Muscle of arm (tissue), 12 donors: ENCODE data around the gene AHCYL1. TPM values are rescaled to one million over a fixed set of nuclear protein-coding genes. Genes with fewer than 3 reads are reported as not detected.
"Not testable (repeated sequence)": the region's sequence is repeated elsewhere in the genome, so short reads cannot be mapped to it uniquely, and the experiment has no call there.

Experiments
- DNase-seq: peaks from one replicate; pipeline ENCODE4 v3.0.0-alpha.2; 2013
- polyA plus RNA-seq, 12 donors: library from polyadenylated mRNA; unstranded; fragments of 120-200 nt; gene quantifications; one replicate each; pipeline ENCODE4 v1.2.1, GENCODE V29; 2013; ENCODE audit not compliant: insufficient read length in 12 of 12

AHCYL1 gene
- polyA plus RNA-seq, 12 donors = 37.6 to 68.3 (median 42.7) TPM; not detected in 1

DNA sequence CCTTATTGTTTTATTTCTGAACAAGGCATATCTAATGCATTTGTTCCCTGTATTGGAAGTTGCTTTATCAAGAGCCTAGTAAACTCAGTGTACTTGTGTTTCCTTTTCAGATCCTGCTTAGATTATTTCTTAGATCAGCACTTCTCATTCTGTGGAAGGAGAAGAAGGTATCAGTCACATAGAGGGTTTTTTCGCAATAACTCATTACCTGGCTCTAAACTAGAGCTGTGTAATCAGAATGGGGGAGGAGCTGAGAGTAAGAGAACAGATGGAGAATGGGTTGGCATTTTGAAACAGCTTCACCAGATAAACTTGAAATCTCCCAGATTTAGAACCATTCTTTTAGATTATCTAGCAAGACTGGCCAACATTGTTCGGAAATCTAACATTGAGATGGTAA lies 11.0 kb downstream of the AHCYL1 start:
- no peak for DNase-seq

DNA sequence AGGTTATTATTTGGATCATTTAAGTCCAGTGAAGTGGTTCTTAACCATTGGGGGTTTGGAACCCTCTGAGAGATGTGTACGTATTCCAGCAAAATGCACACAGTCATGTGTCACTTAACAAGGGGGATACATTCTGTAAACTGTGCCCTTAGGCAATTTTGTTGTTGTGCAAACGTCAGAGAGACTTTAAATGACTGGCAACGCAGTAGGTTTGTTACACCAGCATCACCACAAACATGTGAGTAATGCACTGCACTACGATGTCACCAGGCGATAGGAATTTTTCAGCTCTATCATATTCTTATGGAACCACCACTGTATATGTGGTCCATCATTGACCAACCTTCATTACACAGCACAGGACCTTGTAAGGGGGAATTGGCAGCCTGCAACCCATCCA lies 11.9 kb downstream of the AHCYL1 start:
- no peak for DNase-seq

DNA sequence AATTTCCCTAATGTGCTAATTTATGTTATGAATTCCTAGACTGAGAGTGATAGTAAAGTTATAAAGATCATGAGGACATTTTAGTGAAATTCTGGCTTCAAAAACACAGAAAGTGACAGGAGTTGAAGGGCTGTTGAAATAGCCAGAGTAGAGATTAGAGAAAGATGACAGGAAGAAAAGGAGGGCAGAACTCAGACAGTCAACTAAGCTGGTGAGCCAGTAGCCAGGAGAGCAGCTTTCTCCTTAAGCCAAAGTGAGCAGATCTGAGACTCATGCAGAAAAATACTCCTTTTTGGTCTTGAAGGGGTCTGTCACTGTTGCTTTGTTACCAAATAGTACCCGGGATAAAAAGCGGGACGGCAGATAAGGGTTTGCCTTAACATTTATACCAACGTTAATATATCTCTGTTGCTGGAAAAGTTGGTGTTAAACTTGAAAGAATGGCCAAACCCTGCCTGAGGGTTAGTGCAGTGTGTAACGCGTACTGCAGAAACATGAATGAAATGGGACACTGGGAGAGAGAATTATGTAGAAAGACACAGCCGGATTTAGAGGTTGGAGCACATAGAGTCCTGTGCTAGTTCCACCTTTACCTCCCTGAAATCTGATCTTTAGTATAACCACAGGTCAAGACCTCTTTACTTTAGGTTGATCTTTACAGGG lies 12.8 kb downstream of the AHCYL1 start:
- no peak for DNase-seq

DNA sequence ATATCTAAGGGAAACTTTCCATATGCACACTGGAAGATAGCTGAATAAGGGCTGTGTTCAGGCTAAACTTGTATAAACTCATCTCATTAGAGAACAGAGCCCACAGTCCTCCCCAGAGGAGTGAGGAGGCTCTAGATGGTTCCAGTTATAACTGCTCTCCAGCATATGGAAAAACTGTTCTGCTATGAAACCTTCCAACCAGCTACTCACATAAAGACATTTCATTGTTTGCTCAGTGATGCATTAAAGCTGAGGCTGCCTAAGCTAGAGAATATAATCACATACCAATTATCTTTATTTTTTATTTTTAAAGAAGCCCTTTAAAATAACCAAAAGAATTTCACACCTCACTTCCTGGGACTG lies 13.3 kb downstream of the AHCYL1 start:
- DNase-seq = no peak

DNA sequence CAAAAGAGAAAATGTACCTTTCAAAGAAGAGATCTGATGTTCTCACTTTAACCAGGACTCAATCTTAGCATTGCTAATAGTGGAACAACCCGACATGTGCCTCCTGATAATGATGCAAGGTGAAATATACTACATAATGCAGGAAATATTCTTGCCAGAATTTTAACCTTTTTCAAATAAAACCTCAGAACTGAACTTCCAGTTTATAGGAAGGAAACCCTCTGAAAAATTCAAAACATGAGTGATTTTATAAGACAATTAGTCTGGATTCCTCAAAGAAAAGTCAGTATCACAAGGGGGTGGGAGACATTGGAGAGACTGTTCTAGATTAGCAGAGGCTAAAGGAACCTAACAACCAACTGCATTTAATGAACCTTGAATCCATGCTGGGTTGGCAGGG lies 18.1 kb downstream of the AHCYL1 start:
- no peak for DNase-seq

DNA sequence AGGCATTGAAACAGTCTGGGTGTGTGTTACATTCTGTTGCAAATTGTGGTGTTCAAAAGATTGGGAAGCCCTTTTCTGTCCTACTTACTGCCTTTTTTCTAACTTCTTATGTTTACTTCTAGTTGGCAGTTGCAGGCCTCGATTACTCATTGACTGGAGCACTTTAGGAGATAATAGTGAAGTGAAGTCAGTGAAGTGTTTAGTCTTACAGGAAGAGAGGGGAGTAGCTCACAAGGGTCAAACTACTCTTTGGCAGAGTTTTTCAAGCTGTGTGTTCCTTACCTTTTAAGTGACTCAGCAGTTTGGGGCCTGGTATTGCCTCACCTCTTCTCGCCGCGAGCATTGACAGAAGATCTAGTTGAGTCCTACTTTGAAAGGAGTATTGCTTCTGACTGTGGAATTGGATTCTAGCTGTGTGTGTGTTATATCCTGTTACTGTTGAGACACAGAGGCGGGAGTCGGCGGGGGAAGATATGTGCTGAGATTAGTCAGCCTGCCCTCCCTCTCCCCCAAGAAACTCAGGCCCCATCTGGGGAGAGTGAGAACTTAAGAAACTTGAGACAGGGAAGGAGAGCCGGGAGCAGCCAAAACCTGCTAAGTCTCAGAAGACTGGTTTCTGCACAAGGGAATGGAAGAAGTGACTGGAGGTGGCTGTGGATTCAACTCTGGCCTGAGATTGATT lies 19.3 kb downstream of the AHCYL1 start:
- DNase-seq = peak; percentile 32

DNA sequence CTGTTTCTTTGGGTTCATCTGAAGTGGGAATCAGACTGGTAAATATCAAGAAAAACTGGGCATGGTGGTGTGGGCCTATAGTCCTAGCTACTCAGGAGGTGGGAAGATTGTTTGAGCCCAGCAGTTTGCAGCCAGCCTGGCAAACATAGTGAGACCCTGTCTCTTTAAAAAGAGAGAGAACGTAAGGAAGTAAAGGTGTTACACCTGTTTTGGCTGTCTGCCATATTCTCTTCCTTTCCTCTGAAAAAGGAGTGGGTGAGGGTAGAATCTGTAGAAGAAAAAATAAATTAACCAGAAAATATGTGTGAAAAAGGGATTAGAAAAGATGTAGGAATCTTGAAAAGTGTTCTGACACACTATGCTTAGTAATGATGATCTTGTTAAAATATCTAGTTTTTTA lies 20.0 kb downstream of the AHCYL1 start:
- DNase-seq = no peak

DNA sequence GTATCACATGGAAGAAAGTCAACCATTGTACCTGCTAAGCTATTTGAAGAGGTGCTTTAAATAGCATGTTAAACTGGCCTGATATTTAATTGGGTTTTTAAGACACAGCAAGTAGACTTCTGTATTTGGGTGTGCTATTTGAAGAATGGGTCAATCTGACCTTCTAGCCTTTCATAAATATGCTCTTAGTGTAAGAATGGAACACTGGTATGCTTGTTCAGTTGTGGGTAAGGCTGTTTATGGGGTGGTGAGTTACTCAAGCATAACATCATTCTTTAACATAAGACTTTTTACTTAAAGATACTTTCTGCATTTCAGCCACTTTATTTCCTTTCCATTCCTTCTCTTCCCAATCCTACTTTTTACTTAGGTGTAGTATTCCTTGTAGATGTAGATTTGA lies 21.4 kb downstream of the AHCYL1 start:
- no peak for DNase-seq

DNA sequence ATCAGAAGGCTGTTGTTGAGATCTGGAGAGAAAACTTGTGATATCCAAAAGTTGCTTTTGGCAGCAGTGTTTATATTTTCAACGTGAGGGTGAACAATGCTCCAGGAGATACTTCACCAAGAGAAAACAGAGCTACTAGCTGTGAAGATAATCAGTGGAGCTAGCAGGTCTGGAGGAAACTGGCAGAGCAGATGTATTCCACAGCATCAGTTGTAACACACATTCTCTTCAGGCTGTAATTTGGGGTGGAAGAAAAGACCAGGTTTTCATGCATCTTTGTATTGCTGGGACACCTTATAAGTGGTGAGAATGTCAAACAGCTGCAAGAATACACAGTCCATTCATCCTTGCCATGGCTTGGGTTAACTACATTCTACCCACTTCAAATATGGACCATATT lies 22.0 kb downstream of the AHCYL1 start:
- DNase-seq = no peak

DNA sequence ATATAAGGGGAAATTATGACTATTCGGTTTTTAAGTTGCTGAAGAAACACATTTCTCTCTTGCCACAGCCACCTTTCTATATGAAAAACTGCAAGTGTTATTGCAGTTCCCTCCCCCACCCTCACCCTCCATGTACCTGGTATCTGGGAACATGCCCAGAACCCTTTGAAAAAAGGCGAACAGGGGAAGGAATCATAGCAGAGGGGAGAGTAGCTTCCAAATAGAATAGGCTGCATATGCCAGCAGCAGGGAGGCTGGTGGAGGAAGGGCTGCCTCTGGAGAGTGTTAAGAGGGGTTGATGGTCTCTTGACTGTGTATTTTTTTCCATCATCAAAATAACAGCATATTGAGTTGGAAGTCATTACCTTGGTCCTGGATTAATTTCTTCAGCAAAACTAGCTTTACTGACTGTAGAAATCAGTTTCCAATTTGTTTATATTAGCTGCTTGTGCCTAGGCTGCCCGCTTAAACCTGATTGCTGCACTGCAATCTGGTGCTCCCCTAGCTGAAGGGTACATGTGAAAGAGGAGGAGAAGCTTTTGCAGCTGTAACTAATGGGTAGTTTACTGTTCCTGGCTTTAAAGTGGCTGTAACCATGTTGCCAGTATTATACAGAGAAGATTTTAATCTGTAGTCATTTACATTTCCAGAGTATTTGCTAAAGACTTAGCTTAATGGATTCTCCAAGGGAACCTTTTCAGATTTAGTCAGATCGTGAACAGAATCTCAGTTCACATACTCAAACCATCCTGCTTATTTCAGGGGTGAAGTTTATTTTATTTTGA lies 22.7 kb downstream of the AHCYL1 start:
- DNase-seq = no peak

DNA sequence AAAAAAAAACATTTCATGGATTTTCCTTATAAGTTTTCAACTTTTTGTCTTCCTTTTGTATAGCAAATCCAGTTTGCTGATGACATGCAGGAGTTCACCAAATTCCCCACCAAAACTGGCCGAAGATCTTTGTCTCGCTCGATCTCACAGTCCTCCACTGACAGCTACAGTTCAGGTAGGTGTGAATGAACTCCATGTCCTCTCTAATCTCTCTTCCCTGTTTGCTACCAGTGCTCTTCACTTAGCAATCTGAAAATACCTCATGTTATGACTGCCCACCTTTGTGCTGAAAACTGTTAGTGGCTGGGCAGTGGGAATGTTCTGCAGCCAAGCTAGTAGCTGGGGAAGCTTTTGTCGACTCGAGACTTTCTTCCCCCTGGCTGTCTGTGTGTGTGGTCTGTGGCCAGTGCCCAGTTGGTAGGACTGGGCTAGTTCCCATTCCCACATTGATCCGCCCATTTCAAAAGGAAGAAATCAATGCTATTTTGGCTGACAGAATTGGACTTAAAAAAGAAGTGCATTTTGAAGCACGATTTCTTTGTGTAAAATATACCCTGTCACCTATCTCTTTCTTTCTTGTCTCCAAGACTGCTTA lies 24.5 kb downstream of the AHCYL1 start:
- no peak for DNase-seq

DNA sequence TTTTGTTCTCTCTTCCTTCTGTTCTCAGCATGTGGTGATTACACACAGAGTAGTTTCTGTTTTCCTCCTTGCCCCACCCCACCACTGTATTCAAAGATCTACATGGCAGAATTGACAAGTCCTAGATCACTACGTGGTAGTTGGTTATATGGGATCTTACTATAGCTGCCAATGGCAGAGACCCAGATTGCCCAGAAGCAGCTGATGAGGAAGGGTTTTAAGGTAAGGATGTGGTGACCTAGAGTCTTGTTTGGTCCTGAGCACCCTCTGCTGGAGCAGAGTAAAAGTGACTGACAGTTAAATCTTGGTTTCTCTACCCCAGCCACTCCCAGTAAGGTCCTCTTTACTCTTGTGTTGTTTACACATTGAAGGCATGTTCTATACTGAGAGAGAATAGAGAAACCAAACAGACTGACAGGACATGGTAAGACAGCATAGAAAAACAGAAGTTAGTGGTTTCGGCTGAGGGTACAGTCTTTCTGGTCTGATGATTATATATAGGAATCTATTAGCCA lies 27.0 kb downstream of the AHCYL1 start:
- no peak for DNase-seq

DNA sequence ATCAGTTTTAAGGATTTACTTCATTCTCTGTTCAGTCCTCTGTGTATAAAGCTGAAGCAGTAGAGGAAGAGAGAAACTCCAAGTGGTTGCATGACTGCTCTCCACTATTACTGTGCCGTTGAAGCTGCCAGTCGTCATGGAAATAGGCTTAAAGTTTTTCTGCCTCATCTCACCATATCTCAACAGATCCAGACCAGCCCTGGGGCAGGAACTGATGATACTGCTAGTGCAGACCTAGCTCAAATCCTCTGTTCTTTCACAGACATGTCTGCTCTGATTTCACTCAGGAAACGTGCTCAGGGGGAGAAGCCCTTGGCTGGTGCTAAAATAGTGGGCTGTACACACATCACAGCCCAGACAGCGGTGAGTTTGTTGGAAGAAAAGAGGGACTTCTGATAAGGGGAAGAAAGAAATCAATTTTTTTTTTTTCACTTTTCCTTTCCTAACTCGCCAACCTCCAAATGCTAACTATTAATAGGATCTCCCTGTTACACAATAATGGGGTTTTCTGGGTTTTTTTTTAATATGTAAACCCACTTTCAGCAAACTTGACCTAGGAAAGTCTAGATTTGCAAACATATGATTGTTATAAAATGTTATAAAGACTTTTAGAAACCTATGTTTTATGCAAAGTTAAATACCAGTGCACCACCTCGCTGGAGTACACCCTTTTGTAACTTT lies 27.7 kb downstream of the AHCYL1 start:
- DNase-seq = no peak

DNA sequence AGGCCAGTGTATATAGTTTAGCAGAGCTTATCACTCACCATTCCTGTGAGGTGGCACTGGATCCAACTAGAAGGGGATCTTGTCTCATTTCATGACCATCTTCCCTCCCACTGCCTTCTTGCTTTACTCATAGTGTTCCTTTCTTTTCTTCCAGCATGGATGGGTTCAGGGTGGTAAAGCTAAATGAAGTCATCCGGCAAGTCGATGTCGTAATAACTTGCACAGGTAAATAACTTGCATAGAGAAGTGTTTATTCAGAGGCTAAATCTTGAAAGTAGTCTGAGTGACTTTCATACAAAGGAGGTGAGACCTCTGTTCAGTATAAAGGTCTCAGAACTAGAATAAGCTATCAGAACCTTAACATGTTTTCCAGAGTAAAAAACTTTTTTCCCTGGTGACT lies 33.2 kb downstream of the AHCYL1 start:
- DNase-seq = no peak

DNA sequence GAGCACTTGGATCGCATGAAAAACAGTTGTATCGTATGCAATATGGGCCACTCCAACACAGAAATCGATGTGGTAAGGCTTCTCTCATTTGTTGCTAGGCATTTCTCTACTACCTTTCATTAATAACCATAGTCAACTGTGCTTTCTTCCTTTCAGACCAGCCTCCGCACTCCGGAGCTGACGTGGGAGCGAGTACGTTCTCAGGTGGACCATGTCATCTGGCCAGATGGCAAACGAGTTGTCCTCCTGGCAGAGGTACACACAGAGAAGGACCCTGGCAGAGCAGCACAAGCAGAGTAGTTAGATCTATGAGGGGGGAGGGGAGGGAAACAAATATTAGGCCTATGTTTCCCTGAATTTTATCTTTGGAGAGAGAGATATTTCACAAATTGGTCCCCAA lies 33.8 kb downstream of the AHCYL1 start:
- DNase-seq = no peak

DNA sequence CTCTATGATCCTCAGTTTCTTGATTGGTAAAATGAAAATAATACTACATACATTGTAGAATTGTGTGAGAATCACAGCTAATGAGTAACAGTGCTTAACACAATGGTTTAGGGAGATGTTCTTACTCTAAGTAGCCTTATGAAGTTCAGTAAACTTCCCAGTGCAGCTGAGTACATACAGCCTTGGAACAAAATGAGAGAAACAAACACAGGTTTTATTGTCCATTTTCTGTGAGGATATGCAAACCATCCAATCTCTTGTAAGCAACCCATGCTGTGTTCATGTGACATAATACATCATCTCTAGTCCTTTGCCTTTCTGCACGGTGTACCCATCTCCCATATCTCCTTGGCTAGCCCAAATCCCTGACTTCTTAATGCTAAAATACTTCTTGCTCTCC lies 35.2 kb downstream of the AHCYL1 start:
- no peak for DNase-seq

DNA sequence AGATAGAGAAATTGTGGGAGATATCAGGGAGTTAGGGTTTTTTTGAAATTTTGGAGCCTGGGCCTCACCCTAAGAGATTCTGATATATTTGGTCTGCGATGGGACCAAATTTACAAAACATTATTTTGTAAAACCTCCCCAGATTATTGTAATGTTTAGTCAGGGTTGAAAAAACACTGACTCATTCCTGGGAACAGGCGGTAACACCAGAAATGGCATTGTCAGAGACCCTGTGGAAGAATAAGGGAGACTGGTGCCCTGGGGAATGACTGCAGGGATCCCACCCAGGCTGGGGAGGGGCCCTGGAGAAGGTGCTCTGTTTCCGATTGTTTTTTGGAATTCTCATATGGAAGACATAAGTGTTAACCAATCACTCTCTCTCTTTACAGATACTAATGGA lies 36.7 kb downstream of the AHCYL1 start:
- DNase-seq = no peak

DNA sequence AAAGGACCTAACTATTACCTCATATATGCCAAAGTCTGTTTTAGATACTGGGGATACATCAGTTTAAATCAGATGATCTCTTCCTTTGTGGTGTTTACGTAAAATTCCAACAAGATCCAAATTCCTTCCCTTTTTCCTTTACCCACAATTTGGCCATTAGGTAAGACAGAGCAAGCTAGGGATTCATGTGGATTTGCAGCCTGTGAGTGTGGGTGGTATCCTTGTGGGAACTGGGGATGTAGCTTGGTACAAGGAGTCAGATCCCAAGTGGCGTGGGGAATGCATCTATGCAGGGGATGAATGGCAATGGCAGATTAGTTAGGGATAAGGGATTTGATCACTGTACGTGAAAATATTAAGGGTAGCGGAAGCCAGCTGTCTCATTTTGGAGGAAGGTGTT lies 40.0 kb downstream of the AHCYL1 start:
- no peak for DNase-seq

DNA sequence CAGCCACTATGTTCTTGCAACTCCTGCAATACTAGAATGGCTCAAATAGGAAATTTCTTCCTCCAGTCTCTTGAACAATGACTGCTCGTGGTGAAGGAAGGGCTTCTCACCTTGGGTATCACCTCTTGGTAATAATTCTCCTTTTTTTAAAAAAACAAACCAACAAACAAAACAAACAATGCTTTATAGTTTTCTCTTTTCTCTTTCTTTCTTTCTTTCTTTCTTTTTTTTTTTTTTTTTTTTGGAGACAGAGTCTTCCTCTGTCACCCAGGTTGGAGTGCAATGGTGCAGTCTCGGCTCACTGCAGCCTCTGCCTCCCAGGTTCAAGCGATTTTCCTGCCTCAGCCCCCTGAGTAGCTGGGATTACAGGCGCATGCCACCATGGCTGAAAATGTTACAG lies 46.1 kb downstream of the AHCYL1 start:
- DNase-seq = not testable (repeated sequence)

DNA sequence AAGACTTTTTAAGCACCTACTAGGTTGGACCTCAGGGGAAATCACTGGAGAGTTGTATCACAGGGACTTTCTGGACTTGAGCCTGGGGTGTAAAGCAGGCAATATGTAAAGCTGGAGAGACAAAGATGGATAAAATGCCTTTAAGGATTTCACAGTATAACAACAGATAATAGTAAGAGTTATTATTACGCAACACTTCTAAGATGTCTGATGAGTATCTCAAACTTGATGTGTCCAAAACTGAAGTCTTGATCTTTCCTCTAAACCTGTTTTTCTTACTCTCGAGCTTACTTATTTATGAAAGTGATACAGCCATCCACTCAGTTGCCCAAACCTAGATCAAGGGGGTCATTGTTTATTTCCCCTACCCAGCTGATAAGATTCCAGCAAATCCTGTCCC lies 47.8 kb downstream of the AHCYL1 start:
- DNase-seq = no peak

DNA sequence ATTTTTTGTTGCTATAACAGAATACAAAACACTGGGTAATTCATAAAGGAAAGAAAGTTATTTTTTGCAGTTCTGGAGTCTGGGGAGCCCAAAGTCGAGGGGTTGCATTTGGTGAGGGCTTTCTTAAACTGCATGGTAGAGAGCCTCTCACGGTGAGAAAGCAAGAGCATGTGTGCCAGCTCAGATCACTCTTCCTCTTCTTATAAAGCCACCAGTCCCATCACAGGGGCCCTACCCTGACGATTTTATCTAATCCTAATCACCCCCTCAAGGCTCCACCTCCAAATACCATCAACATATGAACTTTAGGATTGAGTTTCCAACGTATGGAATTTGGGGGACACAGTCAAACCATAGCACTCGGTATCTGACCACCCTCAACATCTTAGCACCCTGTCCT lies 48.9 kb downstream of the AHCYL1 start:
- DNase-seq = no peak

DNA sequence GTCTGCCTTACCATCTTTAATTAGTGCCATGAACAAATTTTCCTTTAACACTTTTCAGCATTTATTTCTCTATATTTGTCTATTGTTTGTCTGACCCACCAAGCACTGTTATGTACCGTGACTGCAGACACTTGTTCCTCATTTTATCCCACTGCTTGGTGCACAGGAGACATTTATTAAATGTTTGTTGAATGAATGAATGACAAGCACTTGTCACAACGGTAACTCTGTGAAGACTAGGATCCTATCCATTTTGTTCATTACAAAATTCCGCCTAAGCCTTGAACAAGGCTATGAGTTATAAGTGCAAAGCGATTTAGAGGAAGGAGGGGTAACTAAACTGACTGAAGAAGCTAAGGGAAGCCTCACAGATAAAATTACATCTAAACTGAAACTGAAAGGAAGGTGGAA lies 49.5 kb downstream of the AHCYL1 start:
- no peak for DNase-seq
